OCI-LY7 (cell line): ENCODE results near the gene FARSA.
A peak's percentile ranks its signal among the peaks of the same experiment; 100 is the strongest.

ENCODE experiments used
- CTCF ChIP-seq: fragments of 200-600 bp; sonication (generic); conservative IDR thresholded peaks from 2 replicates; pipeline ENCODE4 v1.5.1; 2014; ENCODE audit warnings: mild to moderate bottlenecking, antibody characterized with exemption, low read length, moderate library complexity, mixed read lengths
- EZH2phosphoT487 ChIP-seq: fragments of 200-600 bp; sonication (generic); IDR thresholded peaks from 2 replicates; pipeline ENCODE4 v1.6.1; 2018; ENCODE audit warnings: low read depth, borderline replicate concordance, mild to moderate bottlenecking, mixed run types, antibody characterized with exemption, low read length, moderate library complexity, mixed read lengths

GRCh38 chr19:12965017-12965811 is 31.7 kb upstream of the FARSA start:
- TF ChIP-seq CTCF (peak; percentile 95), EZH2phosphoT487 (no peak)
